DOHH2 (cell line): ENCODE measurements around the gene BAIAP2L1.
"Not testable (repeated sequence)": the region's sequence is repeated elsewhere in the genome, so short reads cannot be mapped to it uniquely, and the experiment has no call there.

Source experiments
- EZH2phosphoT487 ChIP-seq: fragments of 200-600 bp; sonication (generic); IDR thresholded peaks from 2 replicates; pipeline ENCODE4 v1.6.1; 2017; ENCODE audit warnings: borderline replicate concordance, mild to moderate bottlenecking, antibody characterized with exemption, low read length, moderate library complexity, mixed read lengths
- TF ChIP-seq, protein P1 (sequence below): fragments of 200-600 bp; sonication (generic); IDR thresholded peaks from one replicate; pipeline ENCODE4 v1.5.1; 2014; ENCODE audit warnings: antibody characterized with exemption, mild to moderate bottlenecking, low read depth, low read length; ENCODE audit not compliant: poor library complexity, severe bottlenecking

DNA sequence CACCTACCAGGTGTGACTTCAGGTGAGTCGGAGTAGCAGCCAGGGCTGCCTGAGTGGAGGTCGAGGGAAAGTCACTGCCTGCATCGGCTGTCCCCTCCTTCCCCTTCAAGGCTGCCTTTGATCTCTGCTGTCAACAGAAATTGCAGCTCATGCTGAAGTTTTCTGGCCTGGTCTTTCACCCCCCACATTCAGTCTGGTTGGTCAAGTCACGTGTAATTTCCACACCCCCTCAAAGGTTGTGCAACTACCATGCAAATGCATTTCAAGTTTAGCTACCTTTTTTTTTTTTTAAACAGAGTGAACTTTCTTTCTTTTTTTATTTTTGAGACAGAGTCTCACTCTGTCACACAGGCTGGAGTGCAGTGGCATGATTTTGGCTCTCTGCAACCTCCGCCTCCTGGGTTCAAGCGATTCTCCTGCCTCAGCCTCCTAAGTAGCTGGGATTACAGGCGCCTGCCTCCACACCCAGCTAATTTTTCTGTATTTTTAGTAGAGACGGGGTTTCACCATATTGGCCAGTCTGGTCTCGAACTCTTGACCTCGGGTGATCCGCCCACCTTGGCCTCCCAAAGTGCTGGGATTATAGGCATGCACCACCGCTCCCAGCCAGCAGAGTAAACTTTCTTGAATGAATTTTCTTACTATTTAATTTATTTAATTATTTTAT, 16.8 kb upstream of the BAIAP2L1 start:
- TF ChIP-seq EZH2phosphoT487 = not testable (repeated sequence)
- TF ChIP-seq, protein P1, sequence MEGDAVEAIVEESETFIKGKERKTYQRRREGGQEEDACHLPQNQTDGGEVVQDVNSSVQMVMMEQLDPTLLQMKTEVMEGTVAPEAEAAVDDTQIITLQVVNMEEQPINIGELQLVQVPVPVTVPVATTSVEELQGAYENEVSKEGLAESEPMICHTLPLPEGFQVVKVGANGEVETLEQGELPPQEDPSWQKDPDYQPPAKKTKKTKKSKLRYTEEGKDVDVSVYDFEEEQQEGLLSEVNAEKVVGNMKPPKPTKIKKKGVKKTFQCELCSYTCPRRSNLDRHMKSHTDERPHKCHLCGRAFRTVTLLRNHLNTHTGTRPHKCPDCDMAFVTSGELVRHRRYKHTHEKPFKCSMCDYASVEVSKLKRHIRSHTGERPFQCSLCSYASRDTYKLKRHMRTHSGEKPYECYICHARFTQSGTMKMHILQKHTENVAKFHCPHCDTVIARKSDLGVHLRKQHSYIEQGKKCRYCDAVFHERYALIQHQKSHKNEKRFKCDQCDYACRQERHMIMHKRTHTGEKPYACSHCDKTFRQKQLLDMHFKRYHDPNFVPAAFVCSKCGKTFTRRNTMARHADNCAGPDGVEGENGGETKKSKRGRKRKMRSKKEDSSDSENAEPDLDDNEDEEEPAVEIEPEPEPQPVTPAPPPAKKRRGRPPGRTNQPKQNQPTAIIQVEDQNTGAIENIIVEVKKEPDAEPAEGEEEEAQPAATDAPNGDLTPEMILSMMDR = not testable (repeated sequence)
